ENCODE data around the gene RAD54L.
"Not testable (repeated sequence)": the region's sequence is repeated elsewhere in the genome, so short reads cannot be mapped to it uniquely, and the experiment has no call there.

RAD54L gene

GRCh38 chr1:46206399-46206798 lies 41.2 kb upstream of the RAD54L start:
- Histone ChIP-seq H3K9me3 (ENCODE audit: low read depth, low read length) (no peaks in the 10 kb centered on the region), H3K9ac (ENCODE audit: insufficient read length) (no peak overlapping the region), H3K4me3 (no peak overlapping the region), H3K36me3 (ENCODE audit: insufficient read depth, low read length) (no peaks in the 10 kb centered on the region), H3K27ac (no peak overlapping the region)
- no peak for DNase-seq (ENCODE audit: low read depth, low spot score)
- TF ChIP-seq FOXP2 (optimal IDR thresholded peaks at IDR 0.05; ENCODE audit: control extremely low read depth, extremely low read length, insufficient read depth) (no peak), EZH2 (IDR thresholded peaks at IDR 0.05) (no peak), POLR2AphosphoS5 (IDR thresholded peaks at IDR 0.05; ENCODE audit: borderline replicate concordance, low read depth, low read length) (no peak)

GRCh38 chr1:46210561-46210960 lies 37.0 kb upstream of the RAD54L start:
- TF ChIP-seq FOXP2 (optimal IDR thresholded peaks at IDR 0.05; ENCODE audit: control extremely low read depth, extremely low read length, insufficient read depth) (no peak), POLR2AphosphoS5 (IDR thresholded peaks at IDR 0.05; ENCODE audit: borderline replicate concordance, low read depth, low read length) (no peak), EZH2 (IDR thresholded peaks at IDR 0.05) (no peak)
- Histone ChIP-seq H3K4me3 (no peak overlapping the region), H3K36me3 (ENCODE audit: insufficient read depth, low read length) (no peaks in the 10 kb centered on the region), H3K9me3 (ENCODE audit: low read depth, low read length) (no peaks in the 10 kb centered on the region), H3K27ac (no peak overlapping the region), H3K9ac (ENCODE audit: insufficient read length) (no peak overlapping the region)
- DNase-seq (ENCODE audit: low read depth, low spot score) = no peak

- H3K4me3 ChIP-seq = no peak overlapping the region
- TF ChIP-seq POLR2AphosphoS5 (IDR thresholded peaks at IDR 0.05; ENCODE audit: borderline replicate concordance, low read depth, low read length) (no peak), FOXP2 (optimal IDR thresholded peaks at IDR 0.05; ENCODE audit: control extremely low read depth, extremely low read length, insufficient read depth) (no peak), EZH2 (IDR thresholded peaks at IDR 0.05) (no peak)
- DNase-seq (ENCODE audit: low read depth, low spot score) = no peak
- H3K9ac ChIP-seq (ENCODE audit: insufficient read length) = no peak overlapping the region
- H3K36me3 ChIP-seq (ENCODE audit: insufficient read depth, low read length) = no peaks in the 10 kb centered on the region
- no peaks in the 10 kb centered on the region for H3K9me3 ChIP-seq (ENCODE audit: low read depth, low read length)
- H3K27ac ChIP-seq = no peak overlapping the region
Measured at GRCh38 chr1:46211051-46211450, 36.5 kb upstream of the RAD54L start.

DNA sequence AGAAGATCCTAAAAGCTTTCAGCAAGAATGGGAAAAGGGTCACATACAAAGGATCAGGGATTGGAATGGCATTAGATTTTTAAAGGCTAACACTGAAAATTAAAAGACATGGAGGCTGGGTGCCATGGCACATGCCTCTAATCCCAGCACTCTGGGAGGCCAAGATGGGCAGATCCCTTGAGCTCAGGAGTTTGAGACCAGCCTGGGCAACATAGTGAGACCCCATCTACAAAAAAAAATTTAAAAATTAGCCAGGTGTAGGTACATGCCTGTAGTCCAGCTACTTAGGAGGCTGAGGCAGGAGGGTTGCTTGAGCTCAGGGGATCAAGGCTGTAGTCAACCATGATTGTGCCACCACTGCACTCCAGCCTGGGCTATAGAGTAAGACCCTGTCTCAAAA lies 32.1 kb upstream of the RAD54L start:
- no peak overlapping the region for H3K27ac ChIP-seq
- DNase-seq (ENCODE audit: low read depth, low spot score) = no peak
- H3K9me3 ChIP-seq (ENCODE audit: low read depth, low read length) = no peaks in the 10 kb centered on the region
- H3K4me3 ChIP-seq = no peak overlapping the region
- no peaks in the 10 kb centered on the region for H3K36me3 ChIP-seq (ENCODE audit: insufficient read depth, low read length)
- no peak overlapping the region for H3K9ac ChIP-seq (ENCODE audit: insufficient read length)
- TF ChIP-seq EZH2 (IDR thresholded peaks at IDR 0.05) = no peak
- TF ChIP-seq POLR2AphosphoS5 (IDR thresholded peaks at IDR 0.05; ENCODE audit: borderline replicate concordance, low read depth, low read length) = no peak
- TF ChIP-seq FOXP2 (optimal IDR thresholded peaks at IDR 0.05; ENCODE audit: control extremely low read depth, extremely low read length, insufficient read depth) = no peak

GRCh38 chr1:46218443-46218842 lies 29.1 kb upstream of the RAD54L start:
- no peak for DNase-seq (ENCODE audit: low read depth, low spot score)
- Histone ChIP-seq H3K9ac (ENCODE audit: insufficient read length) (no peak overlapping the region), H3K9me3 (ENCODE audit: low read depth, low read length) (no peaks in the 10 kb centered on the region), H3K36me3 (ENCODE audit: insufficient read depth, low read length) (no peaks in the 10 kb centered on the region), H3K27ac (no peak overlapping the region), H3K4me3 (no peak overlapping the region)
- TF ChIP-seq POLR2AphosphoS5 (IDR thresholded peaks at IDR 0.05; ENCODE audit: borderline replicate concordance, low read depth, low read length) (no peak), FOXP2 (optimal IDR thresholded peaks at IDR 0.05; ENCODE audit: control extremely low read depth, extremely low read length, insufficient read depth) (no peak), EZH2 (IDR thresholded peaks at IDR 0.05) (no peak)

- TF ChIP-seq FOXP2 (optimal IDR thresholded peaks at IDR 0.05; ENCODE audit: control extremely low read depth, extremely low read length, insufficient read depth) (no peak), POLR2AphosphoS5 (IDR thresholded peaks at IDR 0.05; ENCODE audit: borderline replicate concordance, low read depth, low read length) (no peak), EZH2 (IDR thresholded peaks at IDR 0.05) (no peak)
- Histone ChIP-seq H3K9ac (ENCODE audit: insufficient read length) (no peak overlapping the region), H3K4me3 (no peak overlapping the region), H3K27ac (no peak overlapping the region), H3K9me3 (ENCODE audit: low read depth, low read length) (no peaks in the 10 kb centered on the region), H3K36me3 (ENCODE audit: insufficient read depth, low read length) (no peaks in the 10 kb centered on the region)
- no peak for DNase-seq (ENCODE audit: low read depth, low spot score)
Measured at GRCh38 chr1:46219551-46220520, 27.7 kb upstream of the RAD54L start.

GRCh38 chr1:46220808-46221207 lies 26.8 kb upstream of the RAD54L start:
- Histone ChIP-seq H3K27ac (no peak overlapping the region), H3K9ac (ENCODE audit: insufficient read length) (no peak overlapping the region), H3K4me3 (no peak overlapping the region), H3K9me3 (ENCODE audit: low read depth, low read length) (no peaks in the 10 kb centered on the region), H3K36me3 (ENCODE audit: insufficient read depth, low read length) (no peaks in the 10 kb centered on the region)
- TF ChIP-seq POLR2AphosphoS5 (IDR thresholded peaks at IDR 0.05; ENCODE audit: borderline replicate concordance, low read depth, low read length) (no peak), FOXP2 (optimal IDR thresholded peaks at IDR 0.05; ENCODE audit: control extremely low read depth, extremely low read length, insufficient read depth) (no peak), EZH2 (IDR thresholded peaks at IDR 0.05) (no peak)
- DNase-seq (ENCODE audit: low read depth, low spot score) = no peak

- H3K27ac ChIP-seq = no peak overlapping the region
- no peaks in the 10 kb centered on the region for H3K36me3 ChIP-seq (ENCODE audit: insufficient read depth, low read length)
- no peak overlapping the region for H3K4me3 ChIP-seq
- H3K9ac ChIP-seq (ENCODE audit: insufficient read length) = no peak overlapping the region
- no peak for DNase-seq (ENCODE audit: low read depth, low spot score)
- no peaks in the 10 kb centered on the region for H3K9me3 ChIP-seq (ENCODE audit: low read depth, low read length)
- TF ChIP-seq EZH2 (IDR thresholded peaks at IDR 0.05) (no peak), POLR2AphosphoS5 (IDR thresholded peaks at IDR 0.05; ENCODE audit: borderline replicate concordance, low read depth, low read length) (no peak), FOXP2 (optimal IDR thresholded peaks at IDR 0.05; ENCODE audit: control extremely low read depth, extremely low read length, insufficient read depth) (no peak)
Measured at GRCh38 chr1:46221749-46222148, 25.8 kb upstream of the RAD54L start.

DNA sequence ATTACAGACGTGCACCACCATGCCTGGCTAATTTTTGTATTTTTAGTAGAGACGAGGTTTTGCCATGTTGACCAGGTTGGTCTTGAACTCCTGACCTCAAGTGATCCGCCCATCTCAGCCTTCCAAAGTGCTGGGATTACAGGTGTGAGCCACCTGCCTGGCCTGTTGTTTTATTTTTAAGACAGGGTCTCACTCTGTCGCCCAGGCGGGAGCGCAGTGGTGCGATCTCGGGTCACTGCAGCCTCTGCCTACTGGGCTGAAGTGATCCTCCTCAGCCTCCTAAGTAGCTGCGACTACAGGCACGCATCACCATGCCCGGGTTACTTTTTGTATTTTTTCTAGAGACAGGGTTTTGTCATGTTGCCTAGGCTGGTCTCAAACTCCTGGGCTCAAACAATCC lies 24.5 kb upstream of the RAD54L start:
- not testable (repeated sequence) for H3K36me3 ChIP-seq (ENCODE audit: insufficient read depth, low read length); H3K4me3 ChIP-seq; DNase-seq (ENCODE audit: low read depth, low spot score); H3K27ac ChIP-seq; H3K9me3 ChIP-seq (ENCODE audit: low read depth, low read length); H3K9ac ChIP-seq (ENCODE audit: insufficient read length)
